BE2C (cell line): ENCODE measurements around the gene WWC2.

Source experiments
- DNase-seq: peaks from one replicate; pipeline ENCODE4 v3.0.0-alpha.2; 2020
- H3K27me3 ChIP-seq: fragments of 250-450 bp; sonication (Bioruptor Pico); 2 replicates; pipeline ENCODE4 v1.5.1; 2020; ENCODE audit warnings: mild to moderate bottlenecking
- H3K36me3 ChIP-seq: fragments of 250-450 bp; sonication (Bioruptor Pico); 2 replicates; pipeline ENCODE4 v1.5.1; 2020; ENCODE audit warnings: mild to moderate bottlenecking
- H3K4me1 ChIP-seq: fragments of 250-450 bp; sonication (Bioruptor Pico); 2 replicates; pipeline ENCODE4 v1.5.1; 2020
- H3K4me3 ChIP-seq: 2 replicates; pipeline ENCODE4 v1.5.1; 2011; ENCODE audit warnings: low read depth, low read length
- H3K9me3 ChIP-seq: fragments of 250-450 bp; sonication (Bioruptor Pico); 2 replicates; pipeline ENCODE4 v1.5.1; 2020
- CTCF ChIP-seq: IDR thresholded peaks from 2 replicates; pipeline ENCODE4 v1.5.1; 2012; ENCODE audit warnings: mild to moderate bottlenecking, low read depth, low read length

Gene WWC2

GRCh38 chr4:183276106-183276505, 177.0 kb downstream of the WWC2 start:
- no peak for DNase-seq
- H3K9me3 ChIP-seq, result no peaks in the 10 kb centered on the region
- H3K27me3 ChIP-seq, result no peaks in the 10 kb centered on the region
- no peaks in the 10 kb centered on the region for H3K4me1 ChIP-seq
- no peak for TF ChIP-seq CTCF
- peaks cover 15% of the 10 kb centered on the region for H3K36me3 ChIP-seq
- H3K4me3 ChIP-seq, result no peak overlapping the region

GRCh38 chr4:183284258-183284785, 185.3 kb downstream of the WWC2 start:
- H3K9me3 ChIP-seq, result no peaks in the 10 kb centered on the region
- H3K36me3 ChIP-seq, result peaks cover 12% of the 10 kb centered on the region
- no peaks in the 10 kb centered on the region for H3K27me3 ChIP-seq
- H3K4me3 ChIP-seq, result no peak overlapping the region
- no peak for TF ChIP-seq CTCF
- no peaks in the 10 kb centered on the region for H3K4me1 ChIP-seq
- DNase-seq, result no peak

GRCh38 chr4:183284965-183285364, 185.9 kb downstream of the WWC2 start:
- H3K4me3 ChIP-seq, result no peak overlapping the region
- no peaks in the 10 kb centered on the region for H3K4me1 ChIP-seq
- H3K9me3 ChIP-seq, result no peaks in the 10 kb centered on the region
- H3K36me3 ChIP-seq, result peaks cover 12% of the 10 kb centered on the region
- DNase-seq, result no peak
- no peak for TF ChIP-seq CTCF
- H3K27me3 ChIP-seq, result no peaks in the 10 kb centered on the region

GRCh38 chr4:183285886-183286285, 186.8 kb downstream of the WWC2 start:
- no peak for DNase-seq
- Histone ChIP-seq H3K4me1 (no peaks in the 10 kb centered on the region), H3K4me3 (no peak overlapping the region), H3K36me3 (peaks cover 12% of the 10 kb centered on the region), H3K27me3 (no peaks in the 10 kb centered on the region), H3K9me3 (no peaks in the 10 kb centered on the region)
- TF ChIP-seq CTCF, result no peak

- H3K36me3 ChIP-seq, result peaks cover 10% of the 10 kb centered on the region
- no peak for DNase-seq
- H3K9me3 ChIP-seq, result no peaks in the 10 kb centered on the region
- no peaks in the 10 kb centered on the region for H3K4me1 ChIP-seq
- TF ChIP-seq CTCF, result no peak
- H3K4me3 ChIP-seq, result no peak overlapping the region
- H3K27me3 ChIP-seq, result no peaks in the 10 kb centered on the region
Measured at GRCh38 chr4:183286590-183287308, 187.7 kb downstream of the WWC2 start.

GRCh38 chr4:183287309-183287659, 188.2 kb downstream of the WWC2 start:
- Histone ChIP-seq H3K27me3 (no peaks in the 10 kb centered on the region), H3K9me3 (no peaks in the 10 kb centered on the region), H3K4me1 (no peaks in the 10 kb centered on the region), H3K4me3 (no peak overlapping the region), H3K36me3 (peaks cover 9% of the 10 kb centered on the region)
- DNase-seq, result no peak
- no peak for TF ChIP-seq CTCF
